HEK293 (cell line): ENCODE data around the gene GRN.

Source experiments
- HOXC10 ChIP-seq: sonication (generic); formaldehyde crosslinking; IDR thresholded peaks from 2 replicates; pipeline ENCODE4 v1.8.1; 2023; ENCODE audit warnings: mild to moderate bottlenecking, missing genetic modification reagents
- KLF10 ChIP-seq: fragments of 450-650 bp; IDR thresholded peaks from 2 replicates; pipeline ENCODE4 v1.5.1; 2018; ENCODE audit warnings: missing biosample characterization, mild to moderate bottlenecking, missing genetic modification characterization
- RBAK ChIP-seq: fragments of 450-650 bp; formaldehyde crosslinking; IDR thresholded peaks from 2 replicates; pipeline ENCODE4 v1.5.1; 2016; ENCODE audit warnings: missing biosample characterization, missing genetic modification characterization
- YY1 ChIP-seq: fragments of 450-650 bp; formaldehyde crosslinking; IDR thresholded peaks from 2 replicates; pipeline ENCODE4 v1.5.1; 2018; ENCODE audit warnings: missing biosample characterization, missing genetic modification characterization
- ZNF184 ChIP-seq: fragments of 450-650 bp; IDR thresholded peaks from 2 replicates; pipeline ENCODE4 v1.5.1; 2018; ENCODE audit warnings: missing biosample characterization, mild to moderate bottlenecking, missing genetic modification characterization
- ZNF324 ChIP-seq: fragments of 450-650 bp; formaldehyde crosslinking; IDR thresholded peaks from 2 replicates; pipeline ENCODE4 v1.5.1; 2016; ENCODE audit warnings: missing biosample characterization, missing genetic modification characterization
- ZNF366 ChIP-seq: fragments of 450-650 bp; formaldehyde crosslinking; conservative IDR thresholded peaks from 2 replicates; pipeline ENCODE4 v1.5.1; 2016; ENCODE audit warnings: missing biosample characterization, missing genetic modification characterization
- TF ChIP-seq, protein P1 (sequence below): fragments of 450-650 bp; formaldehyde crosslinking; IDR thresholded peaks from 2 replicates; pipeline ENCODE4 v1.5.1; 2016; ENCODE audit warnings: missing biosample characterization, missing genetic modification characterization
- TF ChIP-seq, protein P2 (sequence below): fragments of 450-650 bp; formaldehyde crosslinking; IDR thresholded peaks from 2 replicates; pipeline ENCODE4 v1.5.1; 2016; ENCODE audit warnings: missing biosample characterization, missing genetic modification characterization, low read depth
- TF ChIP-seq, protein P3 (sequence below): fragments of 450-650 bp; formaldehyde crosslinking; IDR thresholded peaks from 2 replicates; pipeline ENCODE4 v1.5.1; 2017; ENCODE audit warnings: missing biosample characterization, mild to moderate bottlenecking, missing genetic modification characterization, moderate library complexity
- TF ChIP-seq, protein P4 (sequence below): fragments of 450-650 bp; formaldehyde crosslinking; IDR thresholded peaks from 2 replicates; pipeline ENCODE4 v1.5.1; 2016; ENCODE audit warnings: missing biosample characterization, missing genetic modification characterization
- TF ChIP-seq, protein P5 (sequence below): fragments of 450-650 bp; formaldehyde crosslinking; IDR thresholded peaks from 2 replicates; pipeline ENCODE4 v1.5.1; 2016; ENCODE audit warnings: missing biosample characterization, missing genetic modification characterization
- TF ChIP-seq, protein P6 (sequence below): fragments of 450-650 bp; formaldehyde crosslinking; IDR thresholded peaks from 2 replicates; pipeline ENCODE4 v1.5.1; 2016; ENCODE audit warnings: missing biosample characterization, missing genetic modification characterization

DNA sequence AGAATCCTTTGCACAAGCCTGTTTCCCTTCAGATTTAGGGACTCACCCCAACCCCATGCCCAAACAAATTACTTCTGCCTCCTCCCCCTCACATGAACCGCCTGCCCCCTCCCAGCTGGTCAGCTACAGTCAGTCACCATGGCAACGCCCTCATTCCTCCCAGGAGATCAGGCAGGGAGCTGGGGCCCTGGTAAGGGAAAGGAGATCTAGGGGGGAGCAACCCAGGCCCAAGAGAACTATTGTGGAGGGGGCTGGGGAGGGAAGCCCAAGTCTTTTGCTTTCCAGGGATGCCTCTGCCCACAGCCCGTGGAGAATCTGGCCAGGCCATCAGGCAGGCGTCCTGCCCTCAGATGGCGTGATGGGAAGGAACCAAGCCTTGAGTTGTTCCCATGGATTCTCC, 15.7 kb downstream of the GRN start:
- TF ChIP-seq, protein P1, sequence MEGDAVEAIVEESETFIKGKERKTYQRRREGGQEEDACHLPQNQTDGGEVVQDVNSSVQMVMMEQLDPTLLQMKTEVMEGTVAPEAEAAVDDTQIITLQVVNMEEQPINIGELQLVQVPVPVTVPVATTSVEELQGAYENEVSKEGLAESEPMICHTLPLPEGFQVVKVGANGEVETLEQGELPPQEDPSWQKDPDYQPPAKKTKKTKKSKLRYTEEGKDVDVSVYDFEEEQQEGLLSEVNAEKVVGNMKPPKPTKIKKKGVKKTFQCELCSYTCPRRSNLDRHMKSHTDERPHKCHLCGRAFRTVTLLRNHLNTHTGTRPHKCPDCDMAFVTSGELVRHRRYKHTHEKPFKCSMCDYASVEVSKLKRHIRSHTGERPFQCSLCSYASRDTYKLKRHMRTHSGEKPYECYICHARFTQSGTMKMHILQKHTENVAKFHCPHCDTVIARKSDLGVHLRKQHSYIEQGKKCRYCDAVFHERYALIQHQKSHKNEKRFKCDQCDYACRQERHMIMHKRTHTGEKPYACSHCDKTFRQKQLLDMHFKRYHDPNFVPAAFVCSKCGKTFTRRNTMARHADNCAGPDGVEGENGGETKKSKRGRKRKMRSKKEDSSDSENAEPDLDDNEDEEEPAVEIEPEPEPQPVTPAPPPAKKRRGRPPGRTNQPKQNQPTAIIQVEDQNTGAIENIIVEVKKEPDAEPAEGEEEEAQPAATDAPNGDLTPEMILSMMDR (tag by site-specific recombination), result no peak
- TF ChIP-seq, protein P2, sequence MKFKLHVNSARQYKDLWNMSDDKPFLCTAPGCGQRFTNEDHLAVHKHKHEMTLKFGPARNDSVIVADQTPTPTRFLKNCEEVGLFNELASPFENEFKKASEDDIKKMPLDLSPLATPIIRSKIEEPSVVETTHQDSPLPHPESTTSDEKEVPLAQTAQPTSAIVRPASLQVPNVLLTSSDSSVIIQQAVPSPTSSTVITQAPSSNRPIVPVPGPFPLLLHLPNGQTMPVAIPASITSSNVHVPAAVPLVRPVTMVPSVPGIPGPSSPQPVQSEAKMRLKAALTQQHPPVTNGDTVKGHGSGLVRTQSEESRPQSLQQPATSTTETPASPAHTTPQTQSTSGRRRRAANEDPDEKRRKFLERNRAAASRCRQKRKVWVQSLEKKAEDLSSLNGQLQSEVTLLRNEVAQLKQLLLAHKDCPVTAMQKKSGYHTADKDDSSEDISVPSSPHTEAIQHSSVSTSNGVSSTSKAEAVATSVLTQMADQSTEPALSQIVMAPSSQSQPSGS (tag by site-specific recombination), result no peak
- TF ChIP-seq KLF10 (tag by site-specific recombination) (no peak), RBAK (tag by site-specific recombination) (no peak), HOXC10 (CRISPR knock-in tag) (no peak), YY1 (no peak), ZNF366 (tag by site-specific recombination) (no peak), ZNF184 (tag by site-specific recombination) (no peak), ZNF324 (no peak)
- TF ChIP-seq, protein P3, sequence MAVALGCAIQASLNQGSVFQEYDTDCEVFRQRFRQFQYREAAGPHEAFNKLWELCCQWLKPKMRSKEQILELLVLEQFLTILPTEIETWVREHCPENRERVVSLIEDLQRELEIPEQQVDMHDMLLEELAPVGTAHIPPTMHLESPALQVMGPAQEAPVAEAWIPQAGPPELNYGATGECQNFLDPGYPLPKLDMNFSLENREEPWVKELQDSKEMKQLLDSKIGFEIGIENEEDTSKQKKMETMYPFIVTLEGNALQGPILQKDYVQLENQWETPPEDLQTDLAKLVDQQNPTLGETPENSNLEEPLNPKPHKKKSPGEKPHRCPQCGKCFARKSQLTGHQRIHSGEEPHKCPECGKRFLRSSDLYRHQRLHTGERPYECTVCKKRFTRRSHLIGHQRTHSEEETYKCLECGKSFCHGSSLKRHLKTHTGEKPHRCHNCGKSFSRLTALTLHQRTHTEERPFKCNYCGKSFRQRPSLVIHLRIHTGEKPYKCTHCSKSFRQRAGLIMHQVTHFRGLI, result no peak
- TF ChIP-seq, protein P4, sequence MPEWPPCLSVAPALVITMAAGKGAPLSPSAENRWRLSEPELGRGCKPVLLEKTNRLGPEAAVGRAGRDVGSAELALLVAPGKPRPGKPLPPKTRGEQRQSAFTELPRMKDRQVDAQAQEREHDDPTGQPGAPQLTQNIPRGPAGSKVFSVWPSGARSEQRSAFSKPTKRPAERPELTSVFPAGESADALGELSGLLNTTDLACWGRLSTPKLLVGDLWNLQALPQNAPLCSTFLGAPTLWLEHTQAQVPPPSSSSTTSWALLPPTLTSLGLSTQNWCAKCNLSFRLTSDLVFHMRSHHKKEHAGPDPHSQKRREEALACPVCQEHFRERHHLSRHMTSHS (tag by site-specific recombination), result no peak
- TF ChIP-seq, protein P5, sequence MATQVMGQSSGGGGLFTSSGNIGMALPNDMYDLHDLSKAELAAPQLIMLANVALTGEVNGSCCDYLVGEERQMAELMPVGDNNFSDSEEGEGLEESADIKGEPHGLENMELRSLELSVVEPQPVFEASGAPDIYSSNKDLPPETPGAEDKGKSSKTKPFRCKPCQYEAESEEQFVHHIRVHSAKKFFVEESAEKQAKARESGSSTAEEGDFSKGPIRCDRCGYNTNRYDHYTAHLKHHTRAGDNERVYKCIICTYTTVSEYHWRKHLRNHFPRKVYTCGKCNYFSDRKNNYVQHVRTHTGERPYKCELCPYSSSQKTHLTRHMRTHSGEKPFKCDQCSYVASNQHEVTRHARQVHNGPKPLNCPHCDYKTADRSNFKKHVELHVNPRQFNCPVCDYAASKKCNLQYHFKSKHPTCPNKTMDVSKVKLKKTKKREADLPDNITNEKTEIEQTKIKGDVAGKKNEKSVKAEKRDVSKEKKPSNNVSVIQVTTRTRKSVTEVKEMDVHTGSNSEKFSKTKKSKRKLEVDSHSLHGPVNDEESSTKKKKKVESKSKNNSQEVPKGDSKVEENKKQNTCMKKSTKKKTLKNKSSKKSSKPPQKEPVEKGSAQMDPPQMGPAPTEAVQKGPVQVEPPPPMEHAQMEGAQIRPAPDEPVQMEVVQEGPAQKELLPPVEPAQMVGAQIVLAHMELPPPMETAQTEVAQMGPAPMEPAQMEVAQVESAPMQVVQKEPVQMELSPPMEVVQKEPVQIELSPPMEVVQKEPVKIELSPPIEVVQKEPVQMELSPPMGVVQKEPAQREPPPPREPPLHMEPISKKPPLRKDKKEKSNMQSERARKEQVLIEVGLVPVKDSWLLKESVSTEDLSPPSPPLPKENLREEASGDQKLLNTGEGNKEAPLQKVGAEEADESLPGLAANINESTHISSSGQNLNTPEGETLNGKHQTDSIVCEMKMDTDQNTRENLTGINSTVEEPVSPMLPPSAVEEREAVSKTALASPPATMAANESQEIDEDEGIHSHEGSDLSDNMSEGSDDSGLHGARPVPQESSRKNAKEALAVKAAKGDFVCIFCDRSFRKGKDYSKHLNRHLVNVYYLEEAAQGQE (tag by site-specific recombination), result no peak
- TF ChIP-seq, protein P6, sequence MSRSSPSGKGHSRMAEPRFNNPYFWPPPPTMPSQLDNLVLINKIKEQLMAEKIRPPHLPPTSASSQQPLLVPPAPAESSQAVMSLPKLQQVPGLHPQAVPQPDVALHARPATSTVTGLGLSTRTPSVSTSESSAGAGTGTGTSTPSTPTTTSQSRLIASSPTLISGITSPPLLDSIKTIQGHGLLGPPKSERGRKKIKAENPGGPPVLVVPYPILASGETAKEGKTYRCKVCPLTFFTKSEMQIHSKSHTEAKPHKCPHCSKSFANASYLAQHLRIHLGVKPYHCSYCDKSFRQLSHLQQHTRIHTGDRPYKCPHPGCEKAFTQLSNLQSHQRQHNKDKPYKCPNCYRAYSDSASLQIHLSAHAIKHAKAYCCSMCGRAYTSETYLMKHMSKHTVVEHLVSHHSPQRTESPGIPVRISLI (tag by site-specific recombination), result no peak
